H1 (cell line): Measurements from ENCODE around the gene KATNAL1.

ENCODE experiments used
- BACH1 ChIP-seq: IDR thresholded peaks from 2 replicates; pipeline ENCODE4 v1.6.1; 2012; ENCODE audit warnings: low read length, improper control_type of control experiment
- CEBPB ChIP-seq: IDR thresholded peaks from 2 replicates; pipeline ENCODE4 v1.6.1; 2012; ENCODE audit warnings: low read depth, low read length
- CTCF ChIP-seq, 3 experiments: IDR thresholded peaks; 1 replicate in 2 of 3; 2 replicates in 1 of 3; pipeline versions ENCODE4 v1.5.1 to v1.6.1; 2011; ENCODE audit warnings: low read length in 3 of 3, mild to moderate bottlenecking in 3 of 3, inconsistent platforms in 2 of 3, low read depth in 1 of 3, moderate library complexity in 1 of 3; ENCODE audit not compliant: insufficient read depth in 1 of 3; ENCODE audit errors: control extremely low read depth in 1 of 3
- E2F6 ChIP-seq: IDR thresholded peaks from 2 replicates; pipeline ENCODE4 v1.6.1; 2012; ENCODE audit warnings: inconsistent platforms
- JUND ChIP-seq: IDR thresholded peaks from 2 replicates; pipeline ENCODE4 v1.6.1; 2011; ENCODE audit warnings: mild to moderate bottlenecking, improper control_type of control experiment, low read length
- KDM1A ChIP-seq: fragments of 200-600, 300-600 bp; sonication (generic); IDR thresholded peaks from 2 replicates; pipeline ENCODE4 v1.7.1; 2016; ENCODE audit warnings: mild to moderate bottlenecking, low read length, borderline replicate concordance
- PHF8 ChIP-seq: fragments of 200-600 bp; sonication (generic); conservative IDR thresholded peaks from 2 replicates; pipeline ENCODE4 v1.7.1; 2012; ENCODE audit warnings: low read depth, mild to moderate bottlenecking, inconsistent platforms, low read length, moderate library complexity
- POLR2AphosphoS5 ChIP-seq: IDR thresholded peaks from 2 replicates; pipeline ENCODE4 v1.6.1; 2011; ENCODE audit warnings: low read depth, low read length
- RAD21 ChIP-seq, 2 experiments: IDR thresholded peaks in 1 of 2; conservative IDR thresholded peaks in 1 of 2; 2 replicates each; pipeline ENCODE4 v1.6.1; 2011; ENCODE audit warnings: low read depth in 2 of 2, low read length in 2 of 2, improper control_type of control experiment in 1 of 2, inconsistent platforms in 1 of 2, mild to moderate bottlenecking in 1 of 2, moderate library complexity in 1 of 2
- SIX5 ChIP-seq: IDR thresholded peaks from 2 replicates; pipeline ENCODE4 v1.6.1; 2011; ENCODE audit warnings: mild to moderate bottlenecking, low read depth, low read length
- SP1 ChIP-seq: IDR thresholded peaks from 2 replicates; pipeline ENCODE4 v1.6.1; 2011; ENCODE audit warnings: low read depth, low read length
- SP4 ChIP-seq: IDR thresholded peaks from 2 replicates; pipeline ENCODE4 v1.6.1; 2012; ENCODE audit warnings: low read length, inconsistent platforms
- TAF1 ChIP-seq: IDR thresholded peaks from 2 replicates; pipeline ENCODE4 v1.6.1; 2011; ENCODE audit warnings: mild to moderate bottlenecking, low read depth, low read length
- TEAD4 ChIP-seq: IDR thresholded peaks from 2 replicates; pipeline ENCODE4 v1.6.1; 2012; ENCODE audit warnings: low read depth, low read length, inconsistent platforms, mixed read lengths

GRCh38 chr13:30325668-30326067 lies 18.3 kb upstream of the KATNAL1 start:
- TF ChIP-seq CTCF (IDR thresholded peaks at IDR 0.05; ENCODE audit: control extremely low read depth in 1 of 3, insufficient read depth in 1 of 3, low read depth in 1 of 3, low read length in 3 of 3) (no peak), RAD21 (IDR thresholded peaks at IDR 0.05 in 1 of 2, conservative IDR thresholded peaks at IDR 0.05 in 1 of 2; ENCODE audit: low read depth in 2 of 2, low read length in 2 of 2) (no peak), SIX5 (no peak), SP1 (no peak), E2F6 (no peak), JUND (no peak), CEBPB (no peak), TEAD4 (no peak), KDM1A (no peak), BACH1 (no peak), PHF8 (no peak), TAF1 (no peak), SP4 (no peak), POLR2AphosphoS5 (no peak)
